ENCODE results near the gene RASSF7.

DNA sequence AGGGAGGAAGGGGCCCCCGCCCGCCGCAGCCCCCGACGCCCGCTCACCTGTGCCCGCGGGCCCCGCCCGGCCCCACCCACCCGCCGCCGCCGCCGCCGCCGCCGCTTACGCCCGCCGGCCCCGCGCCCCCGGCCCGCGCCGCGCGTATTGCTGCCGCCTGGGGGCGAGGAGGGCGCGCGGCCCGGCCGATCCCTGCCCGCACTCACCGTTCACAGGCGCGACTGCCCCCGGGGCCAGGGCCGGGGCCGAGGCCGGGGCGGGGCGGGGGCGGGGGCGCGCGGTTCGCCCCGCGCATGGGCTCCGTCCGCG, 25.6 kb upstream of the RASSF7 start:
- TF ChIP-seq FOXK2 (IDR thresholded peaks at IDR 0.05) (no peak), SP1 (IDR thresholded peaks at IDR 0.05) (no peak), ELF4 (IDR thresholded peaks at IDR 0.05) (no peak), HDGF (IDR thresholded peaks at IDR 0.05; ENCODE audit: borderline replicate concordance) (no peak), ARNT (IDR thresholded peaks at IDR 0.05) (no peak), CTBP1 (IDR thresholded peaks at IDR 0.05; ENCODE audit: borderline replicate concordance) (no peak), ZNF384 (IDR thresholded peaks at IDR 0.05) (no peak), BHLHE40 (IDR thresholded peaks at IDR 0.05; ENCODE audit: borderline replicate concordance) (no peak), TARDBP (IDR thresholded peaks at IDR 0.05) (no peak), SUZ12 (IDR thresholded peaks at IDR 0.05) (no peak), FOXM1 (IDR thresholded peaks at IDR 0.05; ENCODE audit: borderline replicate concordance) (no peak), LEF1 (IDR thresholded peaks at IDR 0.05; ENCODE audit: borderline replicate concordance) (no peak), FOXA1 (IDR thresholded peaks at IDR 0.05) (no peak)
- TF ChIP-seq, protein P1, sequence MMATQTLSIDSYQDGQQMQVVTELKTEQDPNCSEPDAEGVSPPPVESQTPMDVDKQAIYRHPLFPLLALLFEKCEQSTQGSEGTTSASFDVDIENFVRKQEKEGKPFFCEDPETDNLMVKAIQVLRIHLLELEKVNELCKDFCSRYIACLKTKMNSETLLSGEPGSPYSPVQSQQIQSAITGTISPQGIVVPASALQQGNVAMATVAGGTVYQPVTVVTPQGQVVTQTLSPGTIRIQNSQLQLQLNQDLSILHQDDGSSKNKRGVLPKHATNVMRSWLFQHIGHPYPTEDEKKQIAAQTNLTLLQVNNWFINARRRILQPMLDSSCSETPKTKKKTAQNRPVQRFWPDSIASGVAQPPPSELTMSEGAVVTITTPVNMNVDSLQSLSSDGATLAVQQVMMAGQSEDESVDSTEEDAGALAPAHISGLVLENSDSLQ (IDR thresholded peaks at IDR 0.05), result no peak

All from HEK293T (cell line).